Measurements from ENCODE around the gene CYTH4. TPM values are rescaled to one million over a fixed set of nuclear protein-coding genes. Genes with fewer than 3 reads are reported as not detected.

CYTH4 gene
- total and polyA plus RNA-seq, 10 of the 15 experiments (the other 5 are each of a cell fraction or from before 2014, with no cell fraction given): 1.5 to 27.3 (median 16.9) TPM

DNA sequence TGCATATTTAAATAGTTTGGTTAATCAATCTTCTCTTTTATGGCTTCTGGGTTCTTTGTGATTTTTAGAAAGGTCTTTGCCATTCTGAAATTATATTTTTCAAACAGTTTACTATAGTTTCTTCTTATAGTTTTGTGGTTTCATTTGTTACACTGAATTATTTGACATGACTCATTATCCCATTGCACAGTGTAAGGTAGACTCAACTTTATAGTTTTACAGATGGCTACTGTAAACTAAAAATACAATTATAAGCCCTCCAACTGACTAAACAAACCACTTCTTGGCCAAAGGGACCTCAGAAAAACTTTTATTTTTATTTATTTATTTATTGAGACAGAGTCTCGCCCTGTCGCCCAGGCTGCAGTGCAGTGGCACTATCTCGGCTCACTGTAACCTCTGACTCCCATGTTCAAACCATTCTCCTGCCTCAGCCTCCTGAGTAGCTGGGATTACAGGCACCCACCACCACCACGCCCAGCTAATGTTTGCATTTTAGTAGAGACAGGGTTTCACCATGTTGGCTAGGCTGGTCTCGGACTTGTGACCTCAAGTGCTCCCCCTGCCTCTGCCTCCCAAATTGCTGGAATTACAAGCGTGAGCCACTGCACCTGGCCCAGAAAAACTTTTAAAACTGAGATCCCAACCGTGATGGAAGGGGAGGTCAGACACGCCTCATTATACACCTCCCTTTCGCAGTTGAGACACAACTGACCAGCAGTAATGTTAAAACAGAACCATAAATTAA is 24.1 kb upstream of the CYTH4 start (continued):
- no peak for TF ChIP-seq MYC (IDR thresholded peaks at IDR 0.05; ENCODE audit: insufficient read depth, insufficient read length, insufficient replicate concordance, low read length, severe bottlenecking)
- TF ChIP-seq, protein P1, sequence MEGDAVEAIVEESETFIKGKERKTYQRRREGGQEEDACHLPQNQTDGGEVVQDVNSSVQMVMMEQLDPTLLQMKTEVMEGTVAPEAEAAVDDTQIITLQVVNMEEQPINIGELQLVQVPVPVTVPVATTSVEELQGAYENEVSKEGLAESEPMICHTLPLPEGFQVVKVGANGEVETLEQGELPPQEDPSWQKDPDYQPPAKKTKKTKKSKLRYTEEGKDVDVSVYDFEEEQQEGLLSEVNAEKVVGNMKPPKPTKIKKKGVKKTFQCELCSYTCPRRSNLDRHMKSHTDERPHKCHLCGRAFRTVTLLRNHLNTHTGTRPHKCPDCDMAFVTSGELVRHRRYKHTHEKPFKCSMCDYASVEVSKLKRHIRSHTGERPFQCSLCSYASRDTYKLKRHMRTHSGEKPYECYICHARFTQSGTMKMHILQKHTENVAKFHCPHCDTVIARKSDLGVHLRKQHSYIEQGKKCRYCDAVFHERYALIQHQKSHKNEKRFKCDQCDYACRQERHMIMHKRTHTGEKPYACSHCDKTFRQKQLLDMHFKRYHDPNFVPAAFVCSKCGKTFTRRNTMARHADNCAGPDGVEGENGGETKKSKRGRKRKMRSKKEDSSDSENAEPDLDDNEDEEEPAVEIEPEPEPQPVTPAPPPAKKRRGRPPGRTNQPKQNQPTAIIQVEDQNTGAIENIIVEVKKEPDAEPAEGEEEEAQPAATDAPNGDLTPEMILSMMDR (IDR thresholded peaks at IDR 0.05 in 2 of 3, conservative IDR thresholded peaks at IDR 0.05 in 1 of 3; ENCODE audit: control insufficient read depth in 2 of 3, extremely low read depth in 1 of 3, insufficient read depth in 1 of 3, low read depth in 3 of 3, low read length in 3 of 3): no peak

DNA sequence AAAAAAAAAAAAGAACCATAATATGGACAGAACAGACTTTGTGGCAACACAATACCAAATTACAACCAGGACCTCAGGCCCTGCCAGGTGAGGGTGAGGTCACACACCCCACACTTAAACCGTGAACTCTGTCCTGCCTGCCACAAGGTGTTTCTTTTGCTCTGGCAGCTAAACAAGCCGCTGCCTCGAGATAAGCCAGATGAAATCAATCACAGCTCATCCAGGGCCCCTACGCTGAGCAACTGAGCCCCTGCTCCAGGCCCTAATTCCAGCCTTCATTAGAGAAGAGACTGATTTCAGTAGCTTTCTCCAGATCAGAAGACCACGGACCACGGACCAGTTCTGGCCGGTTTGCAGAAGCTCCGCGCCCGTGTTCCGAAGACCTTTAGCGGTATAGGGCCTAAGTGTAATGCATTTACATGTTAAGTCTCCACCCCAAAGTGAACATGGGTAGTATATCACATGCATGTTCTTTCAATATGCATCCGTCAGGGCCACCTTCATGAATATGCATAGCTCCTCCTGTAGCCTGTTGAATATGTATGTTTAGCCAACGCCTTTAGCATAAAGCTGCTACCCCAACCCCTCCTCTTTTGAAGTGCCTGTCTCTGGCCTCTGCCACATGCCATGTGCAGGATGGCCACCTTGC is 23.4 kb upstream of the CYTH4 start:
- TF ChIP-seq JUNB (IDR thresholded peaks at IDR 0.05) (no peak), POU2F2 (IDR thresholded peaks at IDR 0.05; ENCODE audit: borderline replicate concordance, low read depth, low read length) (peak; percentile 97; the same call in 2 of the 3 replicates)
- 0 out of 2 replicates have a peak overlapping the region, but pooled peaks have one; percentile 31 for H3K4me2 ChIP-seq (ENCODE audit: control insufficient read depth, insufficient read depth)
- RAD21 ChIA-PET (ENCODE audit: unreplicated experiment): interaction anchor here (0.9 to 4.9 kb wide), 19 partner anchors 9 to 308 kb away, joined by 3 to 132 read pairs (median 13); partner anchors contain the start of gene RAC2
- CTCF ChIA-PET: interaction anchor here (0.7 to 5.9 kb wide), 35 partner anchors 8 to 309 kb away, joined by 3 to 265 read pairs (median 13); partner anchors contain the start of genes CYTH4, KCTD17 and RAC2
- SMC1A ChIA-PET (ENCODE audit: uncharacterized antibody, unreplicated experiment): interaction anchor here (0.7 to 5.9 kb wide), 20 partner anchors 8 to 198 kb away, joined by 3 to 165 read pairs (median 17); partner anchors contain the start of genes C1QTNF6 and RAC2
- H3K9me3 ChIP-seq (replicated peaks; ENCODE audit: control insufficient read depth, insufficient read depth, low read length): peaks cover 4% of the 10 kb centered on the region; the same call in 2 of the 3 replicates
- no peak overlapping the region for H3K9ac ChIP-seq (ENCODE audit: control insufficient read depth, insufficient read depth, low read length)
- ATAC-seq (peak; percentile 15; the same call in 2 of the 3 replicates), DNase-seq (ENCODE audit: low read depth, low spot score) (no peak), FAIRE-seq (no peak)
- in situ Hi-C loops (cut with MboI): no loop called here
- no peak overlapping the region for H3K27ac ChIP-seq (ENCODE audit: control insufficient read depth, insufficient read depth)
- intact Hi-C loops (cut with micrococcal nuclease; ENCODE audit: unreplicated experiment): loop anchor here (1.0 kb wide), 1 partner anchor 44 kb away; no protein-coding TSS in a partner anchor
- BruUV-seq (replicated peaks): no TSS peak
- no peaks in the 10 kb centered on the region for H3K36me3 ChIP-seq (ENCODE audit: control insufficient read depth in 2 of 2, insufficient read depth in 2 of 2, low read length in 1 of 2)
- H3K79me2 ChIP-seq (ENCODE audit: control insufficient read depth, insufficient read depth, low read length): no peaks in the 10 kb centered on the region
- no peak overlapping the region for H3K4me3 ChIP-seq
- H4K20me1 ChIP-seq (ENCODE audit: control insufficient read depth, insufficient read depth): no peaks in the 10 kb centered on the region
- peaks cover 8% of the 10 kb centered on the region; the same call in 1 of the 2 replicates for H3K4me1 ChIP-seq (ENCODE audit: control insufficient read depth, insufficient read depth, low read length)
- H3K27me3 ChIP-seq (replicated peaks in 1 of 2; ENCODE audit: control insufficient read depth in 2 of 2, insufficient read depth in 2 of 2, low read length in 1 of 2): no peaks in the 10 kb centered on the region
- H2AFZ ChIP-seq (ENCODE audit: control insufficient read depth, low read depth, low read length): no peak overlapping the region
- POLR2A ChIA-PET: interaction anchor here (0.7 to 2.9 kb wide), 9 partner anchors 17 to 110 kb away, joined by 3 to 51 read pairs (median 5); partner anchors contain the start of gene RAC2
- 78% methylated on average over 14 of the region's 14 CpGs for WGBS (ENCODE audit: insufficient coverage, insufficient replicate concordance, low lambda C conversion rate, missing lambda C conversion rate)

Data from GM12878 (cell line).